ENCODE measurements around the gene SCAF4. TPM values are rescaled to one million over a fixed set of nuclear protein-coding genes. Genes with fewer than 3 reads are reported as not detected.

Gene SCAF4
- total RNA-seq, 2 donors from 2014 or later, result 15.4 to 27.5 TPM

GRCh38 chr21:31728191-31728590, 3.7 kb downstream of the SCAF4 start:
- no peak for DNase-seq (ENCODE audit: low spot score)
- no peak for ATAC-seq (ENCODE audit: insufficient number of reproducible peaks, low FRiP score, low read depth)
- no peak overlapping the region for H3K27ac ChIP-seq
- no peaks in the 10 kb centered on the region for H3K27me3 ChIP-seq (replicated peaks; ENCODE audit: insufficient read depth)
- no peak overlapping the region for H3K4me3 ChIP-seq
- H3K36me3 ChIP-seq, result no peaks in the 10 kb centered on the region
- no peaks in the 10 kb centered on the region for H3K9me3 ChIP-seq
- TF ChIP-seq, protein P1, sequence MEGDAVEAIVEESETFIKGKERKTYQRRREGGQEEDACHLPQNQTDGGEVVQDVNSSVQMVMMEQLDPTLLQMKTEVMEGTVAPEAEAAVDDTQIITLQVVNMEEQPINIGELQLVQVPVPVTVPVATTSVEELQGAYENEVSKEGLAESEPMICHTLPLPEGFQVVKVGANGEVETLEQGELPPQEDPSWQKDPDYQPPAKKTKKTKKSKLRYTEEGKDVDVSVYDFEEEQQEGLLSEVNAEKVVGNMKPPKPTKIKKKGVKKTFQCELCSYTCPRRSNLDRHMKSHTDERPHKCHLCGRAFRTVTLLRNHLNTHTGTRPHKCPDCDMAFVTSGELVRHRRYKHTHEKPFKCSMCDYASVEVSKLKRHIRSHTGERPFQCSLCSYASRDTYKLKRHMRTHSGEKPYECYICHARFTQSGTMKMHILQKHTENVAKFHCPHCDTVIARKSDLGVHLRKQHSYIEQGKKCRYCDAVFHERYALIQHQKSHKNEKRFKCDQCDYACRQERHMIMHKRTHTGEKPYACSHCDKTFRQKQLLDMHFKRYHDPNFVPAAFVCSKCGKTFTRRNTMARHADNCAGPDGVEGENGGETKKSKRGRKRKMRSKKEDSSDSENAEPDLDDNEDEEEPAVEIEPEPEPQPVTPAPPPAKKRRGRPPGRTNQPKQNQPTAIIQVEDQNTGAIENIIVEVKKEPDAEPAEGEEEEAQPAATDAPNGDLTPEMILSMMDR (IDR thresholded peaks at IDR 0.05), result no peak
- H3K4me1 ChIP-seq (ENCODE audit: control insufficient read depth in 1 of 2, low read depth in 2 of 2), result peaks cover 35 to 39% of the 10 kb centered on the region in 2 donors

GRCh38 chr21:31727181-31727580, 4.7 kb downstream of the SCAF4 start:
- Histone ChIP-seq H3K4me3 (no peak overlapping the region), H3K27ac (no peak overlapping the region), H3K4me1 (ENCODE audit: control insufficient read depth in 1 of 2, low read depth in 2 of 2) (peaks cover 29 to 32% of the 10 kb centered on the region in 2 donors), H3K27me3 (replicated peaks; ENCODE audit: insufficient read depth) (no peaks in the 10 kb centered on the region), H3K9me3 (no peaks in the 10 kb centered on the region), H3K36me3 (no peaks in the 10 kb centered on the region)
- ATAC-seq (ENCODE audit: insufficient number of reproducible peaks, low FRiP score, low read depth), result no peak
- TF ChIP-seq, protein P1 (IDR thresholded peaks at IDR 0.05), result no peak
- DNase-seq (ENCODE audit: low spot score), result no peak

DNA sequence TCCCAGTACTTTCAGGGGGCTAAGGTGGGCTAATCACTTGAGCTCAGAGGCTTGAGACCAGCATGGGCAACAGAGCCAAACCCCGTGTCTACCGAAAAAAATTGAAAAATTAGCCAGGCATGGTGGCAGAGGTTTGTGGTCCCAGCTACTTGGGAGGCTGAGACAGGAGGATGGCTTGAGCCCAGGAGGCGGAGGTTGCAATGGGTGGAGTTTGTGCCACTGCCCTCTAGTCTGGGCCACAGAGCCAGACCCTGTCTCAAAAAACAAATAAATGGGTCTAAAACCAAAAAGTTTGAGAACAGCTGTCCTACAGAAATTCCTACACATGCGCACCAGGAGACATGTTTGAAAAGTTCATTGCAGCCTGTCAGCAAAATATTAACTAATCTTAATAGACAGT, 5.5 kb downstream of the SCAF4 start:
- no peak overlapping the region for H3K4me3 ChIP-seq
- H3K27me3 ChIP-seq (replicated peaks; ENCODE audit: insufficient read depth), result no peaks in the 10 kb centered on the region
- H3K9me3 ChIP-seq, result no peaks in the 10 kb centered on the region
- TF ChIP-seq, protein P1 (IDR thresholded peaks at IDR 0.05), result no peak
- no peaks in the 10 kb centered on the region for H3K36me3 ChIP-seq
- H3K27ac ChIP-seq, result no peak overlapping the region
- ATAC-seq (ENCODE audit: insufficient number of reproducible peaks, low FRiP score, low read depth) (no peak), DNase-seq (ENCODE audit: low spot score) (no peak)
- peaks cover 29 to 32% of the 10 kb centered on the region in 2 donors for H3K4me1 ChIP-seq (ENCODE audit: control insufficient read depth in 1 of 2, low read depth in 2 of 2)

DNA sequence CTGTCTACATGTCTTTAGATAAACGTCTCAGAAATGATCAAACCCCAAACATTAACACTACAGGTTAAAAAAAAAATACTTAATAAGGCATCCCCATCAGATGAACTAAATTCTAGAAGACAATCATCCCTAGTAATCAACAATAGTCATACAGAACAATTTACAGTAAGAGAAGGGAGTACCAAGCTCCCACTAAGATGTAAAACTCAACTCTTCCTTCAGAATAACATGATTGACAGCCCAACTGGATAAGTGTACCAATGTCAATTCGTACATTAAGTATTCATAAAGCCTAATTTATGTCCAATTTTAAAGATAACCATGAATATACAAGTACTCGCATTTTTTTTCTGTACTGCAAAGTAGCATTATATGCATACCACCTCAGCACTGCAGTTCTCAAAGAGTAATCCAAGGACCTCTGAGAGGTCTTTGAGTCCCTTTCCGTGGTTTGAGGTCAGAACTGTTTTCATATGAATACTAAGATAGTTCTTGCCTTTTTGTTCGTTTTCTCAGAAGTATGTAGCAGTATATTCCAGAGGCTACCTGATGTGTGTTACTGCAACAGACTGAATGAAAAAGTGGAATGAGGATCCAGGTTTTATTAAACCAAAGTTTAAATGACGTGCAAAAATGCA, 6.6 kb downstream of the SCAF4 start:
- Histone ChIP-seq H3K27me3 (replicated peaks; ENCODE audit: insufficient read depth) (no peaks in the 10 kb centered on the region), H3K4me1 (ENCODE audit: control insufficient read depth in 1 of 2, low read depth in 2 of 2) (peaks cover 26 to 30% of the 10 kb centered on the region in 2 donors)
- no peak for ATAC-seq (ENCODE audit: insufficient number of reproducible peaks, low FRiP score, low read depth)

GRCh38 chr21:31724552-31724951, 7.4 kb downstream of the SCAF4 start:
- TF ChIP-seq, protein P1 (IDR thresholded peaks at IDR 0.05), result no peak
- Histone ChIP-seq H3K36me3 (no peaks in the 10 kb centered on the region), H3K4me3 (no peak overlapping the region), H3K27ac (no peak overlapping the region), H3K27me3 (replicated peaks; ENCODE audit: insufficient read depth) (no peaks in the 10 kb centered on the region), H3K4me1 (ENCODE audit: control insufficient read depth in 1 of 2, low read depth in 2 of 2) (peaks cover 20 to 22% of the 10 kb centered on the region in 2 donors), H3K9me3 (no peaks in the 10 kb centered on the region)
- DNase-seq (ENCODE audit: low spot score) (no peak), ATAC-seq (ENCODE audit: insufficient number of reproducible peaks, low FRiP score, low read depth) (no peak)

More for the DNA sequence above, 6.6 kb downstream of the SCAF4 start:
- Histone ChIP-seq H3K4me3 (no peak overlapping the region), H3K9me3 (no peaks in the 10 kb centered on the region), H3K36me3 (no peaks in the 10 kb centered on the region), H3K27ac (no peak overlapping the region)
- no peak for DNase-seq (ENCODE audit: low spot score)
- TF ChIP-seq, protein P1 (IDR thresholded peaks at IDR 0.05), result no peak
